Ovary (tissue), 3 donors: ENCODE data around the gene RNU1-4.
"Not testable (repeated sequence)": the region's sequence is repeated elsewhere in the genome, so short reads cannot be mapped to it uniquely, and the experiment has no call there.

Experiments
- EP300 ChIP-seq: sonication (generic); formaldehyde crosslinking; IDR thresholded peaks from one replicate; pipeline ENCODE4 v1.6.1; 2017; ENCODE audit warnings: antibody characterized with exemption
- POLR2A ChIP-seq: fragments of 450-650 bp; IDR thresholded peaks from one replicate; pipeline ENCODE4 v1.6.1; 2017; ENCODE audit warnings: antibody characterized with exemption, mild to moderate bottlenecking, moderate library complexity
- TF ChIP-seq, protein P1 (sequence below), 3 donors: fragments of 450-650 bp in 2 of 3; fragments of 200-600 bp in 1 of 3; IDR thresholded peaks; one replicate each; pipeline versions ENCODE4 v1.5.1 to v1.8.0; 2016 to 2022; ENCODE audit warnings: antibody characterized with exemption in 3 of 3, mild to moderate bottlenecking in 1 of 3
- donor health status: DM: no; HTN: no; CAD: no.

DNA sequence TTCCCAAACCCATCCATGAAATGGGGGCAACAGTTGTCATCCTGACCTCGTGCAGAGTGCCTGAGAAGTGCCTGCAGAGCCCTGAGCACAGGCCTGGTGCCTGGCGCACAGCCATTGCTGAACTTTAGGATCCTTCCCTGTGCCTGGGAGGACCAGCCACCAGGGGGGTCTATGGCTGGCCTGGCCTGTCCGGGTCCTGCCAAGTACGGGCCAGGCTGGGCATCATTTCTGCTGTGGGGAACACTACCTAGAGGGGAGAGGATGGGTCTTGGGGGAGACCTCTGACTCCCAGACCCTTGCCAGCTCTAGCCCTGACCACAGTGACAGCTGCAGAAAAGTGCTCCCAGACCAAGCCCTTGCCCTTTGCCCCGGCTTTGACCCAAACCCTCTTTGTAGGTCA, 28.2 kb upstream of the RNU1-4 start:
- TF ChIP-seq, protein P1, sequence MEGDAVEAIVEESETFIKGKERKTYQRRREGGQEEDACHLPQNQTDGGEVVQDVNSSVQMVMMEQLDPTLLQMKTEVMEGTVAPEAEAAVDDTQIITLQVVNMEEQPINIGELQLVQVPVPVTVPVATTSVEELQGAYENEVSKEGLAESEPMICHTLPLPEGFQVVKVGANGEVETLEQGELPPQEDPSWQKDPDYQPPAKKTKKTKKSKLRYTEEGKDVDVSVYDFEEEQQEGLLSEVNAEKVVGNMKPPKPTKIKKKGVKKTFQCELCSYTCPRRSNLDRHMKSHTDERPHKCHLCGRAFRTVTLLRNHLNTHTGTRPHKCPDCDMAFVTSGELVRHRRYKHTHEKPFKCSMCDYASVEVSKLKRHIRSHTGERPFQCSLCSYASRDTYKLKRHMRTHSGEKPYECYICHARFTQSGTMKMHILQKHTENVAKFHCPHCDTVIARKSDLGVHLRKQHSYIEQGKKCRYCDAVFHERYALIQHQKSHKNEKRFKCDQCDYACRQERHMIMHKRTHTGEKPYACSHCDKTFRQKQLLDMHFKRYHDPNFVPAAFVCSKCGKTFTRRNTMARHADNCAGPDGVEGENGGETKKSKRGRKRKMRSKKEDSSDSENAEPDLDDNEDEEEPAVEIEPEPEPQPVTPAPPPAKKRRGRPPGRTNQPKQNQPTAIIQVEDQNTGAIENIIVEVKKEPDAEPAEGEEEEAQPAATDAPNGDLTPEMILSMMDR (IDR thresholded peaks at IDR 0.05), result not testable (repeated sequence)
- not testable (repeated sequence) for TF ChIP-seq POLR2A, EP300
